H7 (cell line): ENCODE data around the gene LAMA3. TPM values are rescaled to one million over a fixed set of nuclear protein-coding genes. Genes with fewer than 3 reads are reported as not detected.
A peak's percentile ranks its signal among the peaks of the same experiment; 100 is the strongest.

Source experiments
- DNase-seq: peaks from one replicate; pipeline ENCODE4 v3.0.0; 2012
- H3K27me3 ChIP-seq: 2 replicates; pipeline ENCODE4 v1.6.0; 2011; ENCODE audit warnings: mild to moderate bottlenecking, low read length; ENCODE audit not compliant: control insufficient read depth, insufficient read depth
- H3K36me3 ChIP-seq: replicated peaks from 2 replicates; pipeline ENCODE4 v1.5.1; 2011; ENCODE audit warnings: low read length; ENCODE audit not compliant: control insufficient read depth, insufficient read depth
- H3K4me3 ChIP-seq: 2 replicates; pipeline ENCODE4 v1.5.1; 2011; ENCODE audit warnings: low read depth, mild to moderate bottlenecking, control low read depth, low read length, moderate library complexity; ENCODE audit not compliant: insufficient read depth
- total RNA-seq: library from RNA; depleted of rRNA; stranded (reverse); fragments of >200 nt; shearing (Covaris generic); gene quantifications from 2 replicates; pipeline ENCODE4 v1.2.3, GENCODE V29; 2014

LAMA3 gene
- total RNA-seq, 1 experiment from 2014 or later: 0.21 TPM

DNA sequence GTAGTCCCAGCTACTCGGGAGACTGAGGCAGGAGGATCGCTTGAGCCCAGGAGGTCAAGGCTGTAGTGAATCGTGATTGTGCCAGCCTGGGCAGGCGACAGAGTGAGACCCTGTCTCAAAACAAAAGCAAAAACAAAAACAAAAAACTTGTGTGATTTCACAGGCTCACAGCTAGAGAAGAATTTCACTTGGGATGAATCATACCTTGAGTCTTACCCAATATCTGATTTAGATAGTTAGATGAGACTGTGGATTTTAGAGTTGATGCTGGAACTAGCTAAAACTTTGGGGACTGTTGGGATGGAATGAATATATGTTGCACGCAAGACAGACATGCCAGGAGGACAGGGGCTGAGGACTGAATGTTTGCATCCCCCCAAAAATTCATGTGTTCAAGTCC lies 31.0 kb upstream of the LAMA3 start:
- no peaks in the 10 kb centered on the region for H3K36me3 ChIP-seq
- H3K27me3 ChIP-seq: peaks cover 13% of the 10 kb centered on the region
- DNase-seq: no peak
- no peak overlapping the region for H3K4me3 ChIP-seq

DNA sequence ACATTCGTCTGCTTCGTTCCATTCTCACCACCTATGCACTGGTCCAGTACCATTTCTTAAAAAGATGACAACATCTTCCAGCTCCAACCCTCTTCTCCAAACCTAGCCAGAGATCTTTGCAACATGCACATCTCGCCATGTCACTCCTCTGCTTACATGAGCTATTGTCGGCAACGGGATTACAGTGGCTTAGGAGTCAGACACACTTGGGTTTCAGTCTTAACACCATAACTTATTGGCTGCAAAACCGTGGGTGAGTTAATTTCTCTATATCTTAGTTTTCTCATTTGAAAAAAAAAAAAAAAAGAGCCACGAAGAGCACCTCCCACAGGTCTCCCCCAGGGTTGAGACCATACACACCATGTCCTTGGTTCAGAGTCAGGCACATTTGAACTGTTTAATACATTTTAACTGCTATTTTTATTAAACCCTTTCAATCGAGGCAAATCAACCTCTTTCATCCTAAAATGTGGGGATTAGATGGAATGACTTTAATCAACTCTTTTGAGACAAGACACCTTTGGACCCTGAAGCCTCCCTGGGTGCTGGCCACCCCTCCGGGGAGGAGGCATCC lies 27.4 kb upstream of the LAMA3 start:
- Histone ChIP-seq H3K36me3 (no peaks in the 10 kb centered on the region), H3K27me3 (peaks cover 13% of the 10 kb centered on the region), H3K4me3 (peak overlapping the region; percentile 49)
- DNase-seq: no peak

DNA sequence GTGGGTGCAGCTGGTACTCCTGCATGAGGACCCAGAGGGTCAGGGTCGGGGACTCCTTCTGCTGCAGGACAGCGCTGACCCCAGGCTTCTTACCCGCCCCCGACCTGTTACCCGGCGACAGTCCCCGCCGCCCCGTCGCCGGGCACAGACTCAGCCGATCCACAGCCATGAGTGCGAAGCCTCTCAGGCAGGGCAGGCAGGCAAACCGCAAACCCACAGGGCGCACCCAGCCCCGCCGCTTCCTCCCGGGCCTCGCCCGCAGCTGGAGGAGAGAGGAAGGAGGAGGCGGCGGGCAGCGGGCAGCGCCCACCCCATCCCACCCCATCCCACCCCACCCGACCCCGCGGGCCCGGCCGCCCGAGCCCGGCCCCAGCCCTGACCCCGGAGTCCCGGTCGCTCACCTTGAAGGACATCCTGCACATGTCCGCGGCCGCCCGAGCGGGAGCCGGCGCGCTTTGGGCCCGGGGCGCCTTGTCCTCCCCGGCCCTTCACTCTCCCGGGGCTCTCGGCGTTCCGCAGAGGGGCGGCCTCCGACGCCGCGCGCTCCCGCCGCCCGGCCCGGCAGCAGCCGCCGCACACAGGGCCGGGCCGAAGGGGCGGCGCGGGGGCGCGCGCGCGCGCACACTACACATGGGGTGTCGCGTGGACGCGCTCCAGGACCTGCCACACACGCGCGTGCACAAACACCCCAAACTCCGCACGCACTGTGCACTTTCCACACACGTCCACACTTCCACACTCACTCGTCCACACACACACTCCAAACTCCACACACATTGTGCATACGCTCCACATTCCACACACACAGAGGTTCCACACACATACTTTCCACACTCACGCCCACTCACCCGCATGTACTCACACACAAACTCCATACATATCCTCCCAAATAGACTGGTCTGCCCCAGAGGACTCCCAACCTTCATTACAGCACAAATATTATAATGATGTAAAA lies 26.7 kb upstream of the LAMA3 start, which contains the start of gene ANKRD29:
Gene ANKRD29, minus strand, starts transcription at position 603 of the 955 bp plus-strand sequence. Its CDS starts 181 bp downstream, at position 422.
- Histone ChIP-seq H3K36me3 (no peaks in the 10 kb centered on the region), H3K27me3 (peaks cover 13% of the 10 kb centered on the region), H3K4me3 (peak within 1 kb of the TSS; percentile 49)
- peak; percentile 93 for DNase-seq

DNA sequence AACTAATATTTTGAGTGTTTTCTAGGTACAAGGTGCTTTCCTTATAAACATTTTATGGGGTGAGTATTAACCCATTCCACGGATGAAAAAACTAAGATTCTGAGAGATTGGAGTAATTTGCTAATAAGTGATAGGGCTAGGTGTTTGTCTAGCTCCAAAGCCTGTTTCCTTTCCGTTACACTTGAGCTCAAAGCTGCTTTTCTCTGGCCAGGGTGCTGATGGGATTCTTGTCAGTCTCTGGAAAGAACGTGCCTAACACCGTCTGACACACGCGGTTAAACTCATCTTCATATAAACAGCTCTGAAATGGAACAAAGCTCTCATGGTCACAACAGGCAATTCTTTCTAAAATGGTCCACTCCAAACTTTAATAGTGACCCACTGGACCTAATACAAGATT lies 24.6 kb upstream of the LAMA3 start:
- Histone ChIP-seq H3K27me3 (peaks cover 13% of the 10 kb centered on the region), H3K4me3 (no peak overlapping the region), H3K36me3 (no peaks in the 10 kb centered on the region)
- no peak for DNase-seq

DNA sequence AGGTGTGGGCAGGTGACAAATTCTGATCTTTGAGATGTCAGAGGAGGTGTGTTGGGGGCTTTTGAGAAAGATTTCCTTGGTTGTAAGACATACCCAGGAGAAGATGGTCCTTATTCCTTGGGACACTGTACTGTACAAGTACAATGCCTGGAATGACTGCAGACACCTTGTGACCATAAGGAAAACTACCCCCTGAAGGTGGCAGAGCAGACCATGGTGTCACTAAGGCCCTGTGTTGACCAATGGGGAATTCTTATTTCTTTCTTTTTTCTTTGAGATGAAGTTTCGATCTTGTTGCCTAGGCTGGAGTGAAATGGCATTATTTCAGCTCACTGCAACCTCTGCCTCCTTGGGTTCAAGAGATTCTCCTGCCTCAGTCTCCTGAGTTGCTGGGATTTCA lies 22.1 kb upstream of the LAMA3 start:
- H3K36me3 ChIP-seq: no peaks in the 10 kb centered on the region
- peaks cover 6% of the 10 kb centered on the region for H3K27me3 ChIP-seq
- H3K4me3 ChIP-seq: no peak overlapping the region
- DNase-seq: no peak

DNA sequence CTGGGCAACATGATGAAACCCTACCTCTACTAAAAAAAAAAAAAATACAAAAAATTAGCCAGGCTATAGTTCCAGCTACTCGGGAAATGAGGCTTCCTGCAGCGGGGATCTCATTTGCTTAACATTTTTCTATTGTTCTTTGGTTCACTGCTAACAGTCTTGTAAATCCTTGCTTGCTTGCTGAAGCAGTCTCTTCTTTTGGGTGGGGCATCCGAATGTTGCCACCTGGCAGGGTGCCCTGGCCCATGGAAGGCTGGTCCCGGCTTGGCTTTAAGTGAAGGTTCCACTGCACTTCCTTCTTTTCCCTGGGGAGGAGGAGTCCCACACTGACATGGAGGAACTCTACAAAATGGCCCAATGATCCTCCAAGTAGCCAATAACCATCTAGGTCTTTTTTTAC lies 20.5 kb upstream of the LAMA3 start:
- H3K4me3 ChIP-seq: no peak overlapping the region
- H3K27me3 ChIP-seq: no peaks in the 10 kb centered on the region
- no peaks in the 10 kb centered on the region for H3K36me3 ChIP-seq
- no peak for DNase-seq

DNA sequence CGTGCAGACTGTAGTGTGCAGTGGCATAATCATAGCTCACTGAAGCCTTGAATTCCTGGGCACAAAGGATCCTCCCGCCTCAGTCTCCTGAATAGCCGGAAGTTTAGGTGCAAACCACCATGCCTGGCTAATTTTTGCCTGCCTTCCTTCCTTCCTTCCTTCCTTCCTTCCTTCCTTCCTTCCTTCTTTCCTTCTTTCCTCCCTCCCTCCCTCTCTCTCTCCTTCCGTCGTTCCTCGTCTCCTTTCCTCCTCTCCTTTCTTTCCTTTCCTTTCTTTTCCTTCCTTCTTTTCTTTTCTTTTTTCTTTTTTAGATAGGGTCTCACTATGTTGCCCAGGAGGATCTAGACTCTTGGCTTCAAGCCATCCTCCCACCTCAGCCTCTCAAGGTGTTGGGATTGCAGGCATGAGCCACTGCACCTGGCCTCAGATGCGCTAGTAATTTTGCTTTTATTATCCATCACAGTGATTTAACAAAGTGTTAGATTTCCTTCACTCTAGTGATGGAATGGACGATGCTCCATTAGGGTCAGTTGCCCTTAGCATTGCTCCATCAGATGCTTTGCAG lies 20.0 kb upstream of the LAMA3 start:
- DNase-seq: no peak
- Histone ChIP-seq H3K27me3 (no peaks in the 10 kb centered on the region), H3K36me3 (no peaks in the 10 kb centered on the region), H3K4me3 (no peak overlapping the region)

DNA sequence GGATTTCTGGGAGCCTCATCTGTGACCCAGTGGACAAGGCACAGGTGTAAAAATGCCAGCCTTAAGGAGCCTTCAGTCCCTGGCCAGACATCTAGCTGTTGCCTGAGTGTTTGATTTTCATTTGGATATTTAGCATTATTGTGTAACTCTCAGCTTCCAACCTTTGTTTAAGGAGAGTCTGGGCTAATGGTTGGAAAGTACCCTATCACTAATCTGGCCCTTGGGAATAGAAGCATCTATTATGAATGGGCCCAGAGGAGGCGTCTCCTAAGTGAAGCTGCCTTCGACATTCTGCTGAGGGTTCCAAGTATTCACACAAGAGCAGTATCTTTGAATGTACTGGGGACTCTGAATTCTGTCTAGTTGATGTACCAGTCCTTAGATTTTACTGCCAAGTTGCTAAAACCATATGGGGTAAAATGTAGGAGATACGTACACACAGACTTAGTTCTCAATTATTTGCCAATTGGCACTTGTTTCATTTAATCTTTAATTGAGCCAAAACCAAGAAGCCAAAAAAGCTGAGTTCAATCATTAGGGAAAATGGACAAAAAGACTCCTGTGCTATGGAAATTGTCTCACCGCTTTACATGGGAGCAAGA lies 19.3 kb upstream of the LAMA3 start:
- no peak for DNase-seq

DNA sequence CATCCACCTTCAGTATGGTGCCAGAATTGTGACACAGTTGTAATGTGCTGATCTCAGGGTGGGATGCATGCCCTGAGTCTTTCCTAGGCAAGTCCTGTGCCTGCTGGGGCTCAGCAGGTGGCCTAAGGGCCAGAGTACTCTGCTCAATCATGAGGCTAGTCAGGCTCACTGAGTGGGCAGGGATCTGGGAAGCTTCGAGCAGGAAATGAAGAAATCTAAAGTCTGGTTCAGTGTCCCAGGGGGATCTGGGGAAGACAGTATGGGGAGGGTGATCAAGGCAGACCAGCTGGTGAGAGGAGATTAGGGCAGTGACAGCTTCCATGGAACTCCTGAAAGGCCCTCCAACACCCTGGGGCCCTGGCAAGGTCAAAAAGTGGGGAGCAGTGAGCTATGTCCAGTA lies 17.7 kb upstream of the LAMA3 start:
- Histone ChIP-seq H3K4me3 (no peak overlapping the region), H3K27me3 (no peaks in the 10 kb centered on the region), H3K36me3 (no peaks in the 10 kb centered on the region)
- DNase-seq: no peak

More for the DNA sequence above, 19.3 kb upstream of the LAMA3 start:
- Histone ChIP-seq H3K4me3 (no peak overlapping the region), H3K36me3 (no peaks in the 10 kb centered on the region), H3K27me3 (no peaks in the 10 kb centered on the region)

DNA sequence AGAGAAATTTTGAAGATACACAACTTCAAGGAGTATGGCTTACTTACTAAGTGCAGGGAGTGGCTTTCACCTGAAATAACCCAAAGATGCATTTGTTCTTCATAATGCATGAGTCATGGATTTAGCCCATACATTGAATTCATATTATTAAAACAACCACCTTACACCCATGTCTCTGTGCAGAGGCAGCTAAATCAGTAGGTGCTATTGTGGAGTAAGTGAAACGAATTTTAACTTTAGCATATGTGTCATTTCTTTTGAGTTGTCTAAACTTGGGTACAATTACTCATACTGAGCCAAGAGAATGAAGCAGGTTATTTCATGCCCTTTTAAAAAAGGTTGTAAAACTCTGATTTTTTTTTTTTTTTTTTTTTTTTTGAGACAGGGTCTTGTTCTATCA lies 15.5 kb upstream of the LAMA3 start:
- H3K4me3 ChIP-seq: no peak overlapping the region
- no peaks in the 10 kb centered on the region for H3K27me3 ChIP-seq
- no peak for DNase-seq
- no peaks in the 10 kb centered on the region for H3K36me3 ChIP-seq

DNA sequence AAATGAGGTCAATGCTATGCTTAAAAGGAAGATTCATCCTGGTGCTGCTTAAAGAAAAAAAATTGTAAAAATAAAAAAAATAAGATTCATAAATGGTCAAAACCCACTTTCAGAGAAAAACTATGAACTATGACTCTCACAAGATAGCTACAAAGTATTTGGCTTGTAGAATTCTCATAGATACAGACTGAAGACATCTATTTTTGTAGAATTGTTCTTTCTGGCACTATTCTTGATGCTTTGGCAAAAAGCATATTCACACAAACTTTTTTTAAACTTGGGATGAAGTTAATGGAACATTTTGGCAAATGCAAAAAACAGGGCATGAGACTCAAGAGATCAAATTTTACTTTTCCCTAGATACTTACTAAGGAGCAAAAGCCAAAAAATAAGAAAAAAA lies 14.0 kb upstream of the LAMA3 start:
- no peak for DNase-seq
- no peak overlapping the region for H3K4me3 ChIP-seq
- no peaks in the 10 kb centered on the region for H3K27me3 ChIP-seq

DNA sequence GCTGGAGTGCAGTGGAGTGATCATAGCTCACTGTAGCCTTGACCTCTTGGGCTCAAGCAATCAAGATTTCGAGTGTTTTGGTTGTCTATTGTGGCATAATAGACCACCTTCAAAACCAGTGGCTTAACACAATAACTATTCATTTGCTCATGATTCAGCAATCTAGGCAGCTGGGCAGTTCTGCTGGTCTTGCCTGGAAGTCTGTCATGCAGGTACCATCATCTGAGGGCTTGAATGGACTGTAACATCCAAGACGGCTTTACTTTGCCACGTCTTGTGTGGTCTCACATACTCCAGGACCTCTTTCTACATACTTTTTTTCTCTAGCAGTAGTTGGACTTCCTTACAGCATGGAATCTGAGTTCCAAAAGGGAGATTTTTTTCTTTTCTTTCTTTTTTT lies 13.4 kb upstream of the LAMA3 start:
- no peak overlapping the region for H3K4me3 ChIP-seq
- no peak for DNase-seq
- no peaks in the 10 kb centered on the region for H3K36me3 ChIP-seq
- no peaks in the 10 kb centered on the region for H3K27me3 ChIP-seq

More for the DNA sequence above, 14.0 kb upstream of the LAMA3 start:
- H3K36me3 ChIP-seq: no peaks in the 10 kb centered on the region

DNA sequence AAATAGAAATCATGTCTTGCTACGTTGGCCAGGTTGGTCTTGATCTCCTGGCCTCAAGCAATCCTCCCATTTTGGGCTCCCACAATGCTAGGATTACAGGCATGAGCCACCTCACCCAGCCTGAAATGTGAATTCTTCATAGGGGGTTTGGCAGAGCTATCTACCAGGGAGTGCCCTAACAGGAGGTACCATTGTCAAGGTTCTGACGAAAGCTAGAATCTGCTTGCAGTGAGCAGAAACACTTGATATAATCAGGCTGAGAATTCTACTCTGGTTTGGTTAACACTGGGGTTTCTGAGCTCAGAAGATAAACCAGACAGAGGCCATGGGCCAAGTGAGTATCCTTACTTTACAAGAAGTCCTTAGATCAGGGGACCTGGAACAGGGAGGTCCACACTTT lies 7.2 kb upstream of the LAMA3 start:
- no peaks in the 10 kb centered on the region; the same call in 1 of the 2 replicates for H3K27me3 ChIP-seq
- no peaks in the 10 kb centered on the region for H3K36me3 ChIP-seq
- DNase-seq: no peak
- no peak overlapping the region for H3K4me3 ChIP-seq

DNA sequence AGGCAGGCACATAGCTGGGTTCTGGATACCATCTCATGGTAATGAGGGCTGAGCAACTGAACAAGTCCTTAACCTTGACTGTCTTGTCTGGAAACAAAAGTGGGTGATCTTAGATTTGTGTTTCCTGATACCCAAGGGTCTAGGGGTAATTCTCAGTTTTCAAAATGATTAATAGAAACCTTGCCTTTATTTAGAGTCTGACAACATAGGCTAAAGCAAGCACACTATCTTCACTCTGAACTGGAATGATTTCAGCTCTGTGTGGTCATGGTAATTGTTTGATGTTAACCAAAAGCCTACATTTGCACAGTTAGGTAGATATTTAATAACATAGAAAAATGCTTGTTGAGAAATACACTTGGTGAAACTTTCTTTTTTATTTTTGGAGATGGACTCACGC lies 6.8 kb upstream of the LAMA3 start:
- H3K36me3 ChIP-seq: no peaks in the 10 kb centered on the region
- no peak for DNase-seq
- no peak overlapping the region for H3K4me3 ChIP-seq
- H3K27me3 ChIP-seq: no peaks in the 10 kb centered on the region; the same call in 1 of the 2 replicates
